Vagina (tissue), 2 donors: Measurements from ENCODE around the gene GYS1. TPM values are rescaled to one million over a fixed set of nuclear protein-coding genes. Genes with fewer than 3 reads are reported as not detected.

ENCODE experiments used
- DNase-seq, 2 donors: peaks; one replicate each; pipeline ENCODE4 v3.0.0-alpha.2; 2017; ENCODE audit errors: extremely low spot score in 2 of 2
- H3K27ac ChIP-seq: fragments of 200-600 bp; sonication (generic); one replicate; pipeline ENCODE4 v1.5.1; 2019
- H3K27me3 ChIP-seq: fragments of 200-600 bp; sonication (generic); one replicate; pipeline ENCODE4 v1.5.1; 2019
- H3K36me3 ChIP-seq, 2 donors: fragments of 200-600 bp; sonication (generic); one replicate each; pipeline ENCODE4 v1.5.1; 2017 to 2019
- H3K4me1 ChIP-seq: fragments of 200-600 bp; sonication (generic); one replicate; pipeline ENCODE4 v1.5.1; 2019
- H3K4me3 ChIP-seq, 2 donors: fragments of 200-600 bp; sonication (generic); 1 replicate in 1 of 2; 2 replicates in 1 of 2; pipeline ENCODE4 v1.5.1; 2016 to 2019
- H3K9me3 ChIP-seq: fragments of 200-600 bp; sonication (generic); one replicate; pipeline ENCODE4 v1.5.1; 2019
- POLR2A ChIP-seq, 2 donors: fragments of 450-650 bp; IDR thresholded peaks; one replicate each; pipeline ENCODE4 v1.6.1; 2017; ENCODE audit warnings: antibody characterized with exemption in 2 of 2, mild to moderate bottlenecking in 2 of 2, moderate library complexity in 2 of 2
- POLR2AphosphoS5 ChIP-seq, 2 donors: sonication (generic); formaldehyde crosslinking; IDR thresholded peaks; one replicate each; pipeline ENCODE4 v1.9.0; 2017; ENCODE audit warnings: antibody characterized with exemption in 2 of 2, mild to moderate bottlenecking in 2 of 2, low read depth in 1 of 2; ENCODE audit not compliant: insufficient read depth in 1 of 2
- intact Hi-C: fragments of 100-400 bp; cut with DNase I; formaldehyde crosslinking; loops from one replicate; pipeline ENCODE4 v1.15.1; 2023
- total RNA-seq: library from RNA; depleted of rRNA; stranded (reverse); fragments of >200 nt; gene quantifications from one replicate; pipeline ENCODE4 v1.2.3, GENCODE V29; 2016
- TF ChIP-seq, protein P1 (sequence below), 3 experiments: fragments of 450-650 bp in 2 of 3; fragments of 200-600 bp in 1 of 3; sonication (generic) in 1 of 3; IDR thresholded peaks; one replicate each; pipeline ENCODE4 v1.5.1; 2017 to 2019; ENCODE audit warnings: antibody characterized with exemption in 3 of 3, mild to moderate bottlenecking in 2 of 3, moderate library complexity in 2 of 3

The GYS1 gene
- total RNA-seq, 1 donor from 2014 or later, result 32.2 TPM

DNA sequence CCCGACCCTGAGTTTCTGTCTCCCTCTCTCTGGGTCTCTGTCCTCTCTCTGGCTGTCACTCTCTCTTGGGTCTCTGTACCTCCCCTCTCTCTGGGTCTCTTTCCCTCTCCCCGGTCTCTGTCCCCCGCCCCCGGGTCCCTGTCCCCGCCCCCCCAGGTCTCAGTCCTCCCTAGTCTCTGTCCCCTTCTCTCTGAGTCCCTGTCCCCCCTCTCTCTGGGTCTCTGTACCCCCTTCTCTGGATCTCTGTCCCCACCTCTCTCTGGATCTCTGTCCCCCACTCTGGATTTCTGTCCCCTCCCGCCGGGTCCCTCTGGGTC lies 30.3 kb downstream of the GYS1 start:
- peak overlapping the region; percentile 96 for H3K27ac ChIP-seq
- H3K4me3 ChIP-seq, result no peak overlapping the region
- peaks cover 49% of the 10 kb centered on the region for H3K4me1 ChIP-seq
- H3K27me3 ChIP-seq, result no peaks in the 10 kb centered on the region
- H3K9me3 ChIP-seq, result no peaks in the 10 kb centered on the region
- no peak for DNase-seq
- peaks cover 0 to 8% of the 10 kb centered on the region in 2 donors for H3K36me3 ChIP-seq
- intact Hi-C loops, result loop anchor here (10.0 kb wide), 2 partner anchors 88 to 328 kb away; partner anchors contain the start of genes DBP and PPP1R15A
- no peak for TF ChIP-seq POLR2A (IDR thresholded peaks at IDR 0.05)
- TF ChIP-seq, protein P1, sequence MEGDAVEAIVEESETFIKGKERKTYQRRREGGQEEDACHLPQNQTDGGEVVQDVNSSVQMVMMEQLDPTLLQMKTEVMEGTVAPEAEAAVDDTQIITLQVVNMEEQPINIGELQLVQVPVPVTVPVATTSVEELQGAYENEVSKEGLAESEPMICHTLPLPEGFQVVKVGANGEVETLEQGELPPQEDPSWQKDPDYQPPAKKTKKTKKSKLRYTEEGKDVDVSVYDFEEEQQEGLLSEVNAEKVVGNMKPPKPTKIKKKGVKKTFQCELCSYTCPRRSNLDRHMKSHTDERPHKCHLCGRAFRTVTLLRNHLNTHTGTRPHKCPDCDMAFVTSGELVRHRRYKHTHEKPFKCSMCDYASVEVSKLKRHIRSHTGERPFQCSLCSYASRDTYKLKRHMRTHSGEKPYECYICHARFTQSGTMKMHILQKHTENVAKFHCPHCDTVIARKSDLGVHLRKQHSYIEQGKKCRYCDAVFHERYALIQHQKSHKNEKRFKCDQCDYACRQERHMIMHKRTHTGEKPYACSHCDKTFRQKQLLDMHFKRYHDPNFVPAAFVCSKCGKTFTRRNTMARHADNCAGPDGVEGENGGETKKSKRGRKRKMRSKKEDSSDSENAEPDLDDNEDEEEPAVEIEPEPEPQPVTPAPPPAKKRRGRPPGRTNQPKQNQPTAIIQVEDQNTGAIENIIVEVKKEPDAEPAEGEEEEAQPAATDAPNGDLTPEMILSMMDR (IDR thresholded peaks at IDR 0.05), result no peak
- TF ChIP-seq POLR2AphosphoS5 (IDR thresholded peaks at IDR 0.05; ENCODE audit: insufficient read depth in 1 of 2, low read depth in 1 of 2), result no peak

DNA sequence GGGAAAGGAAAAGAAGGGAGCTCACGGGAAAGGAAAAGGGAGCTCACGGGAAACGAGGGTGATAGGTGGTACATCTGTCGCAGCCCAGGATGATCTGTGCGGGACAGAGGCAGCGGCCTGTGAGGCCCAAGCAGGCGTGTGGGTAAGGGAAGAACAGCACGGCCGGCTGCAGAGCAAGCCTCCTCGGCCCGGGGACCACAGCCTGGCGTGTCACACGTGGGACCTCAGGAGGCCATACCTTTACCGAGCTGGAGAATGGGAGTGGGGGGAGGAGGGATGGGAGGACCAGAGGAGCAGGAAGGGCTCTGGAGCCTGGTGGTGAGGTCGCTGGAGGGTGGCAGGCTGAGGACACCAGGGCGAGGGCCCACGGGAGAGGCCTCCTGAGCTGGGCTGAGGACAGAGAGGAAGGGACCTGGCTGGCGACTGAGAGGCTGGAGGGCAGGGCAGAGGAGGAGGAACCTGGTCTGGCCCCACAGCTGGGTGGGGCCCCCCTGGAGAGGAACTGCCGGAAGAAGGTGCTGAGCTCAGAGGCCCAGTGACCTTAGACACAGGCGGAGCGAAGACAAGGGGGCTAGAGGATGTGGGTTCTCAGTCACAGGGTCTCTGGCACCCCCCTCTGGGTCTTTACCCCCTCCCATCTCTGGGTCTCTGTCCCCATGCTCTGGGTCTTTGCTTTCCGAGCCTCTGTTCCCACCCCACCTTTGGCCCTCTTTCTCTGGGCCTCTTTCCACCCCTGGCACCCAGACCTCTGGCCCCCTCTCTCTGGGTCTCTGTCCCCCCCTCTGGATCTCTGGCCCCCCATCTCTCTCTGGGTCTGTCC lies 30.9 kb downstream of the GYS1 start:
- intact Hi-C loops, result loop anchor here (10.0 kb wide), 2 partner anchors 87 to 327 kb away; partner anchors contain the start of genes DBP and PPP1R15A
- peak in 1 of 2 donors; percentile 87 for DNase-seq
- Histone ChIP-seq H3K9me3 (no peaks in the 10 kb centered on the region), H3K4me3 (no peak overlapping the region), H3K36me3 (peaks cover 0 to 8% of the 10 kb centered on the region in 2 donors), H3K27me3 (no peaks in the 10 kb centered on the region), H3K4me1 (peaks cover 44% of the 10 kb centered on the region), H3K27ac (peak overlapping the region; percentile 96)
- peak in 1 of 2 donors; percentile 36 for TF ChIP-seq POLR2A (IDR thresholded peaks at IDR 0.05)
- no peak for TF ChIP-seq POLR2AphosphoS5 (IDR thresholded peaks at IDR 0.05; ENCODE audit: insufficient read depth in 1 of 2, low read depth in 1 of 2)

DNA sequence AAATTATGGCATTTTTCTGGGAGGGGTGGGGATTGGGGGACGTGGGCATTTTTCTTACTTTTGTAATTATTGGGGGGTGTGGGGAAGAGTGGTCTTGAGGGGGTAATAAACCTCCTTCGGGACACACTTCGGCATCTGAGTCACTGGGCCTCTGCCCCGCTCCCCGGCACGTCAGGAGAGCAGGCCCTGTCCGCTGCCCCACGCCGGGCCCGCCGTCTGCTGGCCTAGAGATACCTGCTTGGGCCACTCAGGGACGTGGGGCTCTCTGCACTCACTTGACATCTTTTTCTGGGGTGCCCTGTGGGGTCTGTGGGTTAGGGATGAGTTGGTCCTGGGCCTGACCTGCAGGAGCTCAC lies 31.5 kb downstream of the GYS1 start:
- Histone ChIP-seq H3K9me3 (no peaks in the 10 kb centered on the region), H3K4me3 (no peak overlapping the region), H3K4me1 (peaks cover 38% of the 10 kb centered on the region), H3K27me3 (no peaks in the 10 kb centered on the region), H3K36me3 (peaks cover 0 to 5% of the 10 kb centered on the region in 2 donors), H3K27ac (peak overlapping the region; percentile 96)
- DNase-seq, result no peak
- TF ChIP-seq POLR2A (IDR thresholded peaks at IDR 0.05) (no peak), POLR2AphosphoS5 (IDR thresholded peaks at IDR 0.05; ENCODE audit: insufficient read depth in 1 of 2, low read depth in 1 of 2) (no peak)
- intact Hi-C loops, result loop anchor here (10.0 kb wide), 2 partner anchors 87 to 327 kb away; partner anchors contain the start of genes DBP and PPP1R15A

DNA sequence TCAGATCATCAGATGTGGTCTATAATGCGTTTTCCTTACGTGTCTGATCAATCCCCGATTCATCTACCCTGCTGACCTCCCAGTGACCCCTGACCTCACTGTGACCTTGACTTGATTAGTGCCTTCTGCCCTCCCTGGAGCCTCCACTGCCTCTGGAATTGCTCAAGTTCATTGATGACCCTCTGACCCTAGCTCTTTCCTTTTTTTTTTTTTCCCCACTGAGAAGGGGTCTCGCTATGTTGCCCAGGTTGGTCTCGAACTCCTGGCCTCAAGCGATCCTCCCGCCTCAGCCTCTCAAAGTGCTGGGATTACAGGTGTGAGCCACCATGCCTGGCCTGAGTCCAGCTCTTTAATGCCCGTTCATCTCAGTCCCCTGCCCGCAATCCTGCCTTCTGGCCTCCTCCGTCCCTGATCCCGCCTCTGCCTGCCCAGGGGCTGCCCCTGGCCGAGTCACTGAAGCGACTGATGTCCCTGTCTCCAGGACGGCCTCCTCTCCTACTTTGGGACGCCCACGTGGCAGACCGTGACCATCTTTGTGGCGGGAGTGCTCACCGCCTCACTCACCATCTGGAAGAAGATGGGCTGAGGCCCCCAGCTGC lies 32.0 kb downstream of the GYS1 start:
- no peak for TF ChIP-seq POLR2A (IDR thresholded peaks at IDR 0.05)
- no peak for TF ChIP-seq POLR2AphosphoS5 (IDR thresholded peaks at IDR 0.05; ENCODE audit: insufficient read depth in 1 of 2, low read depth in 1 of 2)
- TF ChIP-seq, protein P1 (IDR thresholded peaks at IDR 0.05), result no peak
- intact Hi-C loops, result loop anchor here (10.0 kb wide), 2 partner anchors 86 to 326 kb away; partner anchors contain the start of genes DBP and PPP1R15A
- H3K27me3 ChIP-seq, result no peaks in the 10 kb centered on the region
- H3K4me3 ChIP-seq, result no peak overlapping the region
- DNase-seq, result no peak
- peak overlapping the region; percentile 96 for H3K27ac ChIP-seq
- H3K4me1 ChIP-seq, result peaks cover 35% of the 10 kb centered on the region
- H3K36me3 ChIP-seq, result peaks cover 0 to 4% of the 10 kb centered on the region in 2 donors
- no peaks in the 10 kb centered on the region for H3K9me3 ChIP-seq

DNA sequence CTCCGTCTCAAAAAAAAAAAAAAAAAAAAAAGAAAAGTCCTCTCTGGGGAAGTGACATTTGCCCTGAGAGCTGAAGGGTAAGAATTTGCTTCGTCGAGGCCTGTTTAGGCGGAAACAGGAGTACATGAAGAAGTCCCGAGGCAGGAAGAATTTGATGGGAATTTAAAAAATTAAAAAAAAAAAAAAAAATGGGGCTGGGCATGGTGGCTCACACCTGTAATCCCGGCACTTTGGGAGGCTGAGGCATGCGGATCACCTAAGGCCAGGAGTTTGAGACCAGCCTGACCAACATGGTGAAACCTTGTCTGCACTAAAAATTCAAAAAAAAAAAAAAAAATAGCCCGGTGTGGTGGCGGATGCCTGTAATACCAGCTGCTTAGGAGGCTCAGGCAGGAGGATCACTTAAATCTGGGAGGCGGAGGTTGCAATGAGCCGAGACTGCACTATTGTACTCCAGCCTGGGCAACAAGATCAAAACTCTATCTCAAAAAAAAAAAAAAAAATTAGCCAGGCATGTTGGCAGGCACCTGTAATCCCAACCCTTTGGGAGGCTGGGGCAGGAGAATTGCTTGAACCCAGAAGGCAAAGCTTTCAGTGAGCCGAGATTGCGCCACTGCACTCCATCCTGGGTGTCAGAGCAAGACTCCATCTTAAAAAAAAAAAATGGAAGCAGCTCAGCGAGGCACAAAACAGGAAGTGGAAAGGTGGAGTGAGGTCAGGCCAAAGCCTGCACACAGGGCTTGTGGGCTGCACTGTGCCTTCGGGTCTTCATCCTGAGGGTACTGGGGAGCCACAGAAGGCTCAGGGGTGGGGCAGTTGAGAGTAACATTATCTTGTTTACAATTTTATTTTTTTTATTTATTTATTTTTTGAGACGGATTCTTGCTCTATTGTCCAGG lies 33.5 kb downstream of the GYS1 start:
- no peaks in the 10 kb centered on the region for H3K9me3 ChIP-seq
- H3K4me3 ChIP-seq, result no peak overlapping the region
- H3K36me3 ChIP-seq, result peaks cover 0 to 4% of the 10 kb centered on the region in 2 donors
- DNase-seq, result no peak
- peaks cover 41% of the 10 kb centered on the region for H3K4me1 ChIP-seq
- intact Hi-C loops, result loop anchor here (10.0 kb wide), 2 partner anchors 85 to 325 kb away; partner anchors contain the start of genes DBP and PPP1R15A
- TF ChIP-seq POLR2A (IDR thresholded peaks at IDR 0.05), result no peak
- TF ChIP-seq, protein P1 (IDR thresholded peaks at IDR 0.05), result no peak
- no peak for TF ChIP-seq POLR2AphosphoS5 (IDR thresholded peaks at IDR 0.05; ENCODE audit: insufficient read depth in 1 of 2, low read depth in 1 of 2)
- no peaks in the 10 kb centered on the region for H3K27me3 ChIP-seq
- no peak overlapping the region for H3K27ac ChIP-seq
